Kidney tubule cell (primary cell): ENCODE data around the gene AFMID.
"Not testable (repeated sequence)": the region's sequence is repeated elsewhere in the genome, so short reads cannot be mapped to it uniquely, and the experiment has no call there.

ENCODE experiments used
- DNase-seq: peaks from one replicate; pipeline ENCODE4 v3.0.0-alpha.2; 2018; ENCODE audit warnings: low spot score

The AFMID gene

DNA sequence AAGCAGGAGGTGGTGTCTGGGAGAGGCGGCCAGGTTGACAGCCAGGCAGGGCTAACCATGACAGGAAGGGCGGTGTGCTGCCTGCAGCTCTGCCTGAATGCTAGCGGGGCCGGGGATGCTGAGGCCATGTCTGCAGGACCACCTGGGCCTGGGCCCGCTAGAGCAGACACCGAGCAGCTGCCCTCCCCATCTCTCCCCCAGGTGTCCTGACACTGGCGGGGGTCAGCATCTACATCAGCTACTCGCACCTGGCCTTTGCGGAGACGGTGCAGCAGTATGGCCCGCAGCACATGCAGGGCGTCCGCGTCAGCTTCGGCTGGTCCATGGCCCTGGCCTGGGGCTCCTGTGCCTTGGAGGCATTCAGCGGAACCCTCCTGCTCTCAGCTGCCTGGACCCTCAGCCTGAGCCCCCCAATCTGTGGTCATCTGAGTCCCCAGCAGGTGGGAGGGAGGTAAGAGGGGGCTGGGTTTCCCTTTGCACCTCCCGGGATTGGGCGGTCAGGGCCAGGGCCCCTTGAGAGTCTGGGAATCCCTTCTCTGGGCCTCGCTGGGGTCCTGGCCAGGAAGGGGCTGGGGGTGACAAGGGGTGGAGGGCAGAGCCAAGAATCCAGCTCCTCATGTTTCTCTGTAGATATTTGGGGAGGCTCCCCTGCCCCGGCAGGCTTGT, 51.8 kb downstream of the AFMID start:
- no peak for DNase-seq

DNA sequence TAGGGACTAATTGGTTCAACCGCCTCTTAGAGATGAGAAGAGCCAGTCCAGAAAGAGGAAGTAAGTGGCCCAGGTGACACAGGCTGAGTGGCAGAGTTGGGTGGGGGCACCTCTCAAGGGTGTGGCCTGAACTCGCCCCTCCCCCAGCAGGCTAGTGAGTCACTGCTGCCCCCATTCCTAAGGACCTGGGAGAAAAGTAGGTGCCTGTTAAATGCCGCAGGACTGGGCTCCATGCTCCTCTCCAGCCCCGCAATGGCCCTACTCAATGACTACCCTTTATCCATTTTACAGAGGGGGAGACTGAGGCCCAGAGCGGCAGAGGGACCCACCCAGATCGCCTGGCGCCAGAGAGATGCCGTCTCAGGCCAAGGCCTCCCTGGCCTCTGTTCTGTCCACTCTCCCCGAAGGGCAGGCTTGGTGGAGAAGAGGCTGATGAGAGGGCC, 52.3 kb downstream of the AFMID start:
- no peak for DNase-seq

DNA sequence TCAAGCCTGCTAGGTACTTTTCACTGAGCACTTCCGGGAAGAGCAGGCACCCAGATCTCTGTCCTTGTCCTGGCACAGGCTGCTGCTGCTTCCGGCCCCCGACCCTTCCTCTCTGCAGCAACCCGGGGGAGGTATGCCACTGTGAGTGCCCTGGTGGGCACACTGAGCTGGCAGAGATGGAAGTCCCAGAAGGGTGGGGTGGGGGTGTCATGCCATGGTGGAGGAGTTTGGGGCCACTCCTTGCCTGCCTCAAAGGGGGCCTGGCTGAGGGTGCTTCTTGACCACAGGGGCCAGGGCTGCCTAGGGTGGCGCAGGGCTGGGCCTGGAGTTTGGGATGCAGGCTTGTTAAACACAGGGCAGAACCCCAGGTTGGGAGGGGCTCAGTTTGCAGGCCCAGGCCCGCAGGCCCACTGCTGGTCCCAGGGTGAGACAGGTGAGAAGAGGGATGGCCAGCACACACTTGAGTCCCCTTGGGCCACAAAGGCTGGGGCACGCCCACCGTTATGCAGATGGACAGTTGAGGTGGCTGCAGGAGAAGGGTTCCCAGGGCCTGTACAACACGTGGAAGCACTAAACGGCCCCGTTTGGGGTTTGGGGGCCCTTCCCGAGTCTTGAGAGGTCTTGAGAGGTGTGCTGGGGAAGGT, 53.0 kb downstream of the AFMID start:
- DNase-seq: no peak

DNA sequence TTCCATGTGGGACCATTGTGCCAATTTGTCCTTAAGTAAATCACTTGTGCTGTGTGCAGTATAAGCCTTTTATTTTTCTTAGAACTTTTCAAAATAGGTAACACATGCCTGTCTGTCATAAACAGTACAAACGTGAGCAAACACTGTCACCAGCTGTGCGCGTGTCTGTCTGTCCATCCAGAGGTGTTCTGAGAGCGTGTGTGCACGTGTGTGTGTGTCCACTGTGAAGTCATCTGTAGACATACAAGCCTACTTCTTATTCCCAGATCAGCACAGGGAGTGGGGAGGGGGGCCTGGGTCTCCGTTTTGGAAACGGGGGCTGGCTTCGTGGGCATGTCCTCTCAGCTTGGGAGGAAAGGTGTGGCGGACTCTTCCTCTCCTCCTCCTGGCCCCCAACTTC, 53.7 kb downstream of the AFMID start:
- DNase-seq: no peak

DNA sequence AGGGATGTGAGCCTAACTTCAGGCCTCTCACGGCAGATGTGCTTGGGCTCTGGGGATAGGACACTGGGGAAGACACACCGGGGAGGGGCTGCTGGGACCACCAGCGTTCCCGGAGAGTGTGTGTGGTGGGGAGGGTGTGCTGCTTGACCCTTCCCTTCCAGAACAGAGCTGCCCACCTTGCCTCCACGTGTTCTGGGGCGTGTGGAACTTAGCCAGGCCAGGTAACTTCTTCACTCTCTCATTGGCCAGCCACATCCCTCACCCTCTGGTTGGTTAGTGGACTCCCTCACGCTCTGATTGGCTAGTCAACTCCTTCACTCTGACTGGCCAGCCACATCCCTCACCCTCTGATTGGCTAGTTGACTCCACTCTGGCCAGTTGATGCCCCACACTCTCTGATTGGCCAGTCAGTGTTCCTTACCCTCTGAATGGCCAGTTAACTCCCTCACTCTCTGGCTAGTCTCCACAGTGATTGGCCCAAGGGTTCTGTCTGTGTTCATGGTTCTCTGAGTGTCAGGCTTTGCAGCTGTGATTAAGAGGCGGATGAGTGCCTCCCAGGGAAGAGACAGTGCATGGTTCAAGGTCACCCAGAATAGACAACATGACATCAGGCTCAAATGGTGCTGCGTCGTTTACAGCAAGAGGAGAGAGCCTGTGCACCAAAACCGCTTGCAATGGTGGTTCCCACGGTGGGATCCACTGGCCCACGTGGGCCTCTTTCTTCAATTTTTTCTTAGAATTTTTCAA, 54.3 kb downstream of the AFMID start:
- DNase-seq: peak; percentile 54

DNA sequence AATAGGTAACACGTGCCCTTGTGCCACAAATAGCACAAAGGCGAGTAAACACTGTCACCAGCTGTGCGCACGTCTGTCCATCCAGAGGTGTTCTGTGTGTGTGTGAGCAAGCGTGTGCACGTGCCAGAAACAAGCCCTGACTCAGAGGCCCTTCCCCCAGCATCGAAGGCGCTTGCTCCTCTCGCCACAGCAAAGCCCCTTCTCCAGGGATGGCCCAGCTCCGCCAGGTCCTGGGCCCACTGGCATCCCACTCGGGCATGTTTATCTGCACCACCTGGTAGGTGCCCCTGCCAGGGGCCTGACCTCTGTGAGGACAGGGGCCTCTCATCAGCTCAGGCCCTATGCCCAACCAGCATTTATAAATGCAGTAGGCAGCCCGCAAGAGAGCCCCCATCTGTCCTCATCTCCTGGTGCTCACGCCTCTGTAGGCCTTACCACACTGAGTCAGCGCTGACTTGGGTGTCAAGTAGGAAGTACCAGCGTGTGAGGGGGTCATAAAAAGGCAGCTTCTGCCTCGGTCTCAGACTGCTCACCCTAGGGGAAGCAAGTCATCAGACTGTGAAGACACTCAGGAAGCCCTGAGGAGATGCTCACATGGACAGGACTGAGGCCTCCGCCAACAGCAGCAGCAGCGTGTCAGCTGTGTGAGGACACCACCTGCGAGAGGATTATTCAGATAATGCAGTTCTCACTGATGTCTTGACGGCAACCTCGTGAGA, 55.0 kb downstream of the AFMID start:
- DNase-seq: no peak

DNA sequence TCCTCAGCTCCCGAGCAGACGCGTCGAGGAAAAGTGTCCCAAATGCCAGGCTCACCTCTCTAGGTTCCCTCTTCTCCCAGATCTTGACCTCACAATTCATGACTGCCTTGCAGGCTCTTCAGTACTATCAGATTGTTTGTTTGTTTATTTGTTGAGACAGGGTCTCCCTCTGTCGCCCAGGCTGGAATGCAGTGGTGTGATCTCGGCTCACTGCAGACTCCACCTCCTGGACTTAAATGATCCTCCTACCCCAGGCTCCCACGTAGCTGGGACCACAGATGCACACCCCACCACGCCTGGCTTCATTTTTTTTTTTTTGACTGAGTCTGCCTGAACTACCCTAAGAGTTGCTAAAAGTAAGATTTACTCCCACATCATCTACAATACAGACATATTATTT, 60.1 kb downstream of the AFMID start:
- DNase-seq: no peak

DNA sequence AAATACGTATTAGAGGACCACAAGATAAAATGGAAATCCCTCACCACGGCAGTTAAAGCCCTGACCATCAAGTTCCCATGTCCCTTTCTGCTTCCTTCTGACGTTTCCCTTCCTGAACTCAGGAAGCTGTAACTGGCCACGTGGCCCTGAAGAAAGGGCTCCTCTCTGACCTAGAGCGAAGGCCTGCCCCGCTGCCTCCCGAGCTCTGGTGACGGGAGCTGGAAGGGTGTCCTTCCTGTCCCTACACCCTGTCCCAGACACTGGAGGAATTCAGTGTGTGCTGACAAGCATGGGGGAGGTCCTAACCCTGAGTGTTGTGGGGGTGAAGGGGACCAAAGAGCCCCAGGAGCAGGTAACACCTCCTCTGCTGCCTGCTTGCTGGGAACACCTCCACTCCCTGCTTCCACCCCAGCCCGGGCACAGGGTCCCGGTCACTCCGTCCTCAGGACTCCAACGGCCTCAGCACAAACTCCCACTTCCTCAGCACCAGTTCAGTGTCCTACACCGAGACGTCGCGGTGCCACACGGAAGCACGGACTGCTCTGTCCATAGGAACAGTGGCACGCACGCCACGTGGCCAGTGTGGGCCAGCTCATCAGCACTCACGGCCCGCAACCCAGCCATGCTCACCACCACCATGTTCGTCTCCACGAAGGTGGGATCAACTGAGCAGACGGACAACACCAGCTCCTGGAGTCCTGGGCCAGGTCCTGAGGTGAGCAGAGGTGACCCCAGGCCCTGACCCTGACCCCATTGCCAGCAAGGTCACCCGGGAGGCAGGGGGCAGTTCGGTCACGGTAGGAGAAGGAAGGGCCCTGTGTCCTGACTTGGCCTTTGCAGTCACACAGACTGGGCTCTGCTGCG, 61.1 kb downstream of the AFMID start:
- no peak for DNase-seq

DNA sequence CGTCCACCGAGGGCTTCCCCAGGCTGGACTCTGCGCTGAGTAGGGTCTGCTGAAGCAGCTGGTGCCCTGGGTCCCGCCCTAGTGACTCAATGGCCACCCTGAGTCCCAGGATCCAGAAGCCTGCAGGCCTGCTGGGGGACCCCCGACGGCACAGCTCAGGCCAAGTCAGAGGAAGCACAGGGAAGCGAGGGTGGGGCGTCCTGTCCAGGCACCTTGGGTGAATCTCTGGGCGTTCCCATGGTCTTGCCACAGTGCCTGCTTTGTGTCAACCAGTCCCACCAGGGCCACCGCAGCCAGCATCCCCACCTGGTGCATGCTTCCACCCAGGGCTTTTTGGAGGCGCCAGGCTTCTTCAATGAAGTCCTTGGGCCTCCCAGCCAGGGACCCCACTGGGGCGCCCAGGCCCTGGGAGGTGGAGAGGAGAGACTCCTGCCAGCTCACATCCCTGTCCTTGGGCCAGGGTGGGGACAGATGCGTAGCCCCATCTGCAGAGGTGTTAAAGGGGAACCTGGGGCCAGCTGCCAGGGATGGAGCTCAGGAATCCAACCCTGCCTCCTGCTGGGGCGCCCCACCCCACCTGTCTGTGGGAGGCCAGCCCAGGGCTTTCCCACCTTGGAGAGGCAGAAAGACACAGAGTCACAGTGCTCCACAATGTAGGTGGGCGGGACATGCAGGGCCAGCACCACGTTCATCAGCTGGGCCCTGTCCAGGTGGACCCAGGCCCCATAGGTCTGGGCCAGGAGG, 62.1 kb downstream of the AFMID start:
- no peak for DNase-seq

DNA sequence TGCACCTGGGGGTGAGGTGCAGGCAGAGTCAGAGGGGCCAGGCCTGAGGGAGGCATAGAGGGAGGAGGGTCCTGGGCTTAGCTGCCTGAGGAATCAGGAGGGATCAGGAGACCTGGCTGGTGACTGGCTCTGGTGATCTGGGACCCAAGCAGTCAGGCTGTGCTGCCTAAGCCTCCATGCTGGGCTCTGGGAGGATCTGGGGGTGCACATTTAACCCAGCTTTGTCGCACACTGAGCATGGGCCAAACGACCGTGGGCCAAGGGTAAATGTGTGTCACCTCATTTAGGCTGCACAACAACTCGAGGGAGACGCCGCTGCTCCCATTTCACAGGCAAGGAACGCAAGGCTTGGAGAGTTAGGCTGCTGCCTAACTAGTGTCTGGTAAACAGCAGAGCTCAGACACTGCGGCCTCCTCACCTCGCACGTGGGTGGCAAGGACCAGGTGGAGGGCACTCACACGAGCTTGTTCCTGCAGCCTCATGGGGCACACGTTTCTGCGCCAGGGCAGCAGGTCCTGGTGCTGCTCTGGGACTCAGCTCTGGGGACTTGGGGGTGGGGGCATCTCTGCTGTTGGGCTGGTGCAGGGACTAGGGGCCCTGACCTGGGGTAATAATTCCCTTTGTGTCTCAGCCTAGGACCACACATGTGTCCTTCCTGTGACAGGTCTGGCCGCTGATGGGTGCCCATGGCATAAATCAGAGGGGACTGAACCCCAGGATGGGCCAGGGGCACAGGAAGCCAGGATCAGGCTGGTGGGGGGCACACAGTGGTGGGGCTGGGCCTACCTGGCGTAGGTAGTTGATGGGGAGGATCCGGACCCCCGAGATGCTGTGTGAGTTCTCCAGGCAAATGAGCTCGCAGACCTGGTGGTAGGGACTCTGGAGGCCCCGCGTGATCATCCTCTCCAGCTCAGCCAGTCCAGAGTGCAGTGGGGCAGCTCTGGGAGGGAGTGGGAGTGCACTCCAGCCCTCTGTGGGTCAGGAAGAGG, 63.0 kb downstream of the AFMID start:
- no peak for DNase-seq

DNA sequence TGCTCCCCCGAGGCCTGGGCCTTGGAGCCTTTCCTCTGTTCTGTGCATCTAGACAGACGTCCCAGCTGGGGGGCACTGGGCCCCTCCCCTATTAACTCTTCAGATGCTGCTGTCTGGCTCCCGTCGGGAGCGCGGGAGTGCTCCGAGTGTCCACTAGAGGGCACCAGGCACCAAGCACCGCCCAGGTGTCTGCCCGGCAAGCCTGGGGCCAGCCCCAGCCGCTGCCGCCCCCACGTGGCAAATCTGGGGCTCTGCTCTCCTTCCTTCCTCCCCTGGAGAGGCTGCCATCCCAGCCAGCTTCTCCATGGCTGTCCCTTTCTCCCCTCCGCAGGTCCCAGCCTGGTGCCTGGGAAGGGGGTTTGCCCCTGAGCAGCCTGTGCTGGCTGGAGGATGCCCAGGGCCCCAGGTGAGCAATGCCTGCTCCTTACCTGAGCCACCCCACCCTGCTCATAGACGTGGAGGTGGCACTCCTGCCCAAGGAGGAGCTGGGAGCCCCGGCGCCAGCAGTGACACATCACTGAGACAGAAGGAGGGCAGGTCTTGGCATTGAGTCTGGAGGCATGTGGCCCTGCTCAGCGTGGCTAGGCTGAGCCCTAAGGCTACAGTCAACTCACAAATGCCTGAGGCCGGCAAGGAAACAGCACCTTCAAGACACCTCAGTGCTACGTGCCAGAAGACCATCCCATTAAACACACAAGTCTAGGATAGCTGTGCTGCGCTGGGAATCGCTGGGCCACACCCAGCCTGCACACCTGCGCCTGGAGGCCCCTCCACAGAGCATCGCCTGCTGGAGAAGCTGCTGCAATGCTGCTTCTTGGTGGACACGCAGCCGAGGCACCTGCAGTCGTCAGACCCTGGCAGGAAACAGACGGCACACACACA, 64.0 kb downstream of the AFMID start:
- peak; percentile 88 for DNase-seq

DNA sequence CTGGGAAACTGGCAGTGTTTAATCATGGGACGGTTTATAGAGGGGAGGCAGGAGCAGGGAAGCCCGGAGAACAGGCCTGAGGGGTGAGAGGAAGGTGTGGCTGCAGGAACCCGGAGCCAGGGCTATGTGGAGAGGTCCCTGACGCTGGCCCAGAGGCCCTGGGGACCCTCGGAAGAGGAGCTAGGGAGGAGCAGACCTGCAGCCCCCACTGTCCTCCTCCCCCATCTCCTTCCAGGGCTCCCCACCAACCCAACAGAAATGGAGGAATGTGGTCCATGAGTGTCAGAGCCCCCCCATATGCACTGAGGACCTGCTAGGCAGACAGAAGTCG, 64.6 kb downstream of the AFMID start:
- no peak for DNase-seq

DNA sequence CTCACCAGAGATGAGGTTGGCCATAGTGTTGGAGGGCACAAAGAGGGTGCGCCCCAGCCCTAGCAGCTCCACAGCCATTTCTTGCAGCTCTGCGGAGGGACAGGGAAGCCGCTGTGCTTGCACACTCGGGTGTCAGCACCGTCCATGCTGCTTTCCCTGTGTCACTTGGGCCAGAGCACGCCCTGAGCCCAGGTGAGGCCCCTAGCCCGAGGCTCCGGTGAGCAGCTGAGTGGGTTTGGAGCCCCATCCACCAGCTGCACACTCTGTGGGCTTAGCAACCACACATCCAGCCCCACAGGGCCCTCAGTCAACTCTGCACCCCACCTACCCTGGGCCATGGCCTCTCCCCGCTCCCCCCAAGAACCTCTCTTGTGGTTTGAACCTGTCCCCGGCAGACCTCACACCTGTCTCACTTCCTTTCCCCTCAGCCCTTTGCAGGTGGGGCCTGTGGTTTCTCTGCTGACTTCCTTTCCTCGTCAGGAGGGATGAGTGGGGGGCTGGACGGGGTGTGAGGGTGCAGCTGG, 65.0 kb downstream of the AFMID start:
- no peak for DNase-seq

DNA sequence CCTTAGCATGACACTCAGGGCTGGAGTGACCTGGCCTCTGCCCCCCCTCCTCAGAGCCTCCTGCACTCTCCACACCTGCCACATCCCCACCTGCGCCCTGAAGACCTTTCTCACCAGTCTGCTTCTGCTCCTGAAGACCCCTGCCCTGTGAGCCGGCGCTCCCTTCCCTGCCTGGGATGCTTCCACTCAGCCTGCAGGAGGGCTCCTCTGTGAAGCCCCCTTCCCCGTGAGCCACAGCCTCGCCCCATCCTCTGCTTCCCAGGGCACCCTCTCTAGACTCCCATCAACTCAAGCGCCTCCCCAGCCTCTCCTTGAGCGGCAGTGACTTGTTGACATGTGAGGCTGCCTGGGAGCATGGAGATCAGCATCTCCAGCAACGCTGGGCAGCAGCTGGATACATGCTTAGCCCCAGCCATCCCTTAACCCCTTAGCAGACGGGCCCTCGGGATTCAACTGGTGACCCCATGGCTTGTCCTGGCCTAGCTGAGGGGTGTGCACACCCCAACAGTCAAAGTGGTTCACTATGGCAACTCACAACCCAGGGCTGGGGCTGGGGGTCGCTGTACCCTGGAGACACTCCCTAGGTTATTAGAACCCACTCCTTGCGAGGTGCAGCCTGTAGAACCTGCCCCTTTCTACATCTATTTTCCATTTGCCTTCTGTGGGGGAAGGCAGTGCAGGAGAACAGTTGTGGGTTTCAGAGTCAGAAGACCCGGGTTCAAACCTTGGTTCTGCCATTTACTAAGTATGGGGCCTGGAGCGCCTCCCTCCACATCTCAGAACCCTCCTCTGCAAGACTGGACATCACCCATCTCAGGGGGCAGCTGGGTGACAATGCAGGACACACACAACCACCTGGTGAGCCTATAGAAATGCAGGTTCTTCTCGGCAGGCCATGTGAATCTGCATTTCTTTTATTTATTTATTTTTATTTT, 65.8 kb downstream of the AFMID start:
- no peak for DNase-seq

DNA sequence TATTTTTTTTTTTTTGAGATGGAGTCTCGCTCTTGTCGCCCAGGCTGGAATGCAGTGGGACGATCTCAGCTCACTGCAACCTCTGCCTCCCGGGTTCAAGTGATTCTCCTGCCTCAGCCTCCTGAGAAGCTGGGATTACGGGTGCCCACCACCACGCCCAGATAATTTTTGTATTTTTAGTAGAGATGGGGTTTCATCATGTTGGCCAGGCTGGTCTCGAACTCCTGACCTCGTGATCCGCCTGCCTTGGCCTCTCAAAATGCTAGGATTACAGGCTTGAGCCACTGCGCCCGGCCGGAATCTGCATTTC, 66.4 kb downstream of the AFMID start:
- DNase-seq: not testable (repeated sequence)

DNA sequence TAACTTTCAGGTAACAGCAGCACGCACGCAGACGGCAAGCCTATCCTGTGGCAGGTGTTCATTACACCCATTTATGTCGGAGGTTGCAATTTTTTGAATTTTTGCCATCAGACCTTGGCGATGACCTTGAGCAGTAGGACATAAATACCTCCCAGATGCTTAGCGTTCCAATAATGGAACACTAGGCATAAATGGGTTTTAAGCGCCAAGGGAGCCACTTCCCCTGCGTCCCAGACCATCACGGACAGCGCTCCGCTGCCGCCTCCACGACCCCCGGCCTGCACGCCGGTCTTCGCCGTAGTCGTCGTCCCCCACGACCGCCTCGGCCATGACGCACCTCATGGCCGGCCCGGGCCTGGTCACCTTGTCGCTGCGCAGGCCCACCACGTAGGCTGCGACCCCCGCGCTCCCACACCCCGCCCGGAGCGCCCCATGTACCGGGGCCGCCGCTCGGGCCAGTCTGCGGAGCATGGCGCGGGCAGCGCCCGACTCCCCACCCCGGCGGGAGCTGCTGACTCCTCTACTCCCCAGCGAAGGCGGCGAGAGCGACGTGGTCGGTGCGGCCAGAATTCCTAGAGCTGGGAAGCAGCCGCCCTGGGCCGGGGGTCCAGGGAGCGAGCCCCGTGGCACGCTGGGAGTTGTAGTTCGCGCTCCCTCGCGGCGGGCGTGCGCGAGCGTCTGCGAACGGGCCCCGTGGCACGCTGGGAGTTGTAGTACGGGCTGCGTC, 66.9 kb downstream of the AFMID start:
- peak; percentile 83 for DNase-seq
